ENCODE data around the gene NAV3.
"Not testable (repeated sequence)": the region's sequence is repeated elsewhere in the genome, so short reads cannot be mapped to it uniquely, and the experiment has no call there.

Gene NAV3

DNA sequence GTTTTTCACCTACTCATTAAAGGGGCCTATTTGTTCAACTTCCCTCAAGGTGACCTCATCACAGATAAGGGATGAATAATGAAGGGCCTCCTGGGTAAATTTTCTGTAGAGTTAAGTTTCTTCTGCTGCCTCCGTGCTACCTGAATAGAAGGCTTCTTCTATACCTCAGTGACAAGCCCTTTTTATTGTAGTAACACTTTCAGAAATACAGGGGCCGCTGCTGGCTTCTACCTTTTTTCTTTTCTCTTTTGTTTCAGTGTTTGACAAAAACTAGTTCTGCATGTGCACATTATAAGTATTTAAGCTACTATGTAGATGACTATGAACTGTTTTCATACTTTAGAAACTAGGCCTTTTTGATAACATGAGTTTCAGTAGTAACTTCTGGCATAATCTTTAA is 207.0 kb downstream of the NAV3 start:
- no peak for DNase-seq (ENCODE audit: low read depth in 4 of 4, low spot score in 1 of 4)

DNA sequence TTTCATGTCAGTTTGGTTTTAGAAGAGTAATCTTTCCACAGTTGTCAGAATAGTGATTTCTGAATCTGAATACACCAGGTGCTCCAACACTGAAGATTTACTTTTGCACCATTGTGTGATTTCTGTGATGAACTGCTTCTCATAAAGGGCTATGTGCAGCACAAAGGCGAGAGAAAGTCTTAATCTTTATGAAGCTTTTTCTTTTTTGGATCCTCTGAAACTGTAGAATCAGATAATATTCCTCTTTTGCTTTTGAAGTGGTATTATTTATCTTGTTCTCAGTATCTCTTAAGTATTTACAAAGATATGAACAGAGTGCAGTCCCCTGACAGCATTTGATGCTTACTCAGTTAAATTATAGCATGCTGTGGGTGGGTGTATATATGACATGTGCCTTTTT is 207.8 kb downstream of the NAV3 start:
- no peak for DNase-seq (ENCODE audit: low read depth in 4 of 4, low spot score in 1 of 4)

DNA sequence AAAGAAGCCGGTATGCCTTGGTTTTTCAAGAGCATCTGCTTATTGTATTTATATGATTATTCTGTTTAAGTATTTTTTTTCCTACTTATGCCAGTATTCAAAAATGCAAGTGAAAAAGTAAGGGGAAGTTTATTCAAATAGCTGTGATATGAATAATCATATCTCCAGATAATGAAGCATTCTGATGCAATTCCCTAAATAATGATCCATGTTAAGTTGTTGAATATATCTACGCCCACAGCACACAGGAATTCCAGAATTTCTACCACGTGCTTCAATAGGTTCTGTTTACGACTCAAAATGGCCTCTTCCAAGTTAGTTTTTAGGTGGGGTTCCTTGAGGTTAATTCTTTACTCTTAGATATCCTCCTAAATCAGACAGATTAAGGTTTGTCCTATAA is 208.3 kb downstream of the NAV3 start:
- DNase-seq (ENCODE audit: low read depth in 4 of 4, low spot score in 1 of 4), result no peak

DNA sequence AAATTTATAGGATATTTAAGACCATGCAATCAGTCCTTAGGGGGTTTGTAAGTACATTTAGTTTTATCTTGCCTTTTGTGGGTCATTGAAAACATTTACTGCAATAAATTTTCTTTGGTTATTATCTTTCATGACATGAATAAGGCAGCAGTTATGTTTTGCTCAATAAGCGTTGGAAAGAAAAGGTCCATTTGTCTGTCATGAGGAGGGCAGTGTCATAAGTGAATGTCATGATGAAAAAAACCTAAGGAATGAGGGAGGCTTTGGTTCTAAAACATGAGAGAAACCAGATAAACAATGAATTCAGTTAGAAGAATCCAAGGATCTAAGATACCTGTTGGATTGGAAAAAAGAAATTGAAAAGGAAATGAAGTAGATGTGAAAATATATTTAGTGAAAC is 209.4 kb downstream of the NAV3 start:
- DNase-seq (ENCODE audit: low read depth in 4 of 4, low spot score in 1 of 4), result no peak

DNA sequence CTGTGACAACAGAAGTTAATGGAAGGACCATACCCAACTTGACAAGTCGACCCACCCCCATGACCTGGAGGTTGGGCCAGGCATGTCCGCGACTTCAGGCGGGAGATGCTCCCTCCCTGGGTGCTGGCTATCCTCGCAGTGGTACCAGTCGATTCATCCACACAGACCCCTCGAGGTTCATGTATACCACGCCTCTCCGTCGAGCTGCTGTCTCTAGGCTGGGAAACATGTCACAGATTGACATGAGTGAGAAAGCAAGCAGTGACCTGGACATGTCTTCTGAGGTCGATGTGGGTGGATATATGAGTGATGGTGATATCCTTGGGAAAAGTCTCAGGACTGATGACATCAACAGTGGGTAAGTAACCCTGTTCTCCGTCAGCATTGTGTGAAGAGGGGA is 220.1 kb downstream of the NAV3 start:
- no peak for DNase-seq (ENCODE audit: low read depth in 4 of 4, low spot score in 1 of 4)

DNA sequence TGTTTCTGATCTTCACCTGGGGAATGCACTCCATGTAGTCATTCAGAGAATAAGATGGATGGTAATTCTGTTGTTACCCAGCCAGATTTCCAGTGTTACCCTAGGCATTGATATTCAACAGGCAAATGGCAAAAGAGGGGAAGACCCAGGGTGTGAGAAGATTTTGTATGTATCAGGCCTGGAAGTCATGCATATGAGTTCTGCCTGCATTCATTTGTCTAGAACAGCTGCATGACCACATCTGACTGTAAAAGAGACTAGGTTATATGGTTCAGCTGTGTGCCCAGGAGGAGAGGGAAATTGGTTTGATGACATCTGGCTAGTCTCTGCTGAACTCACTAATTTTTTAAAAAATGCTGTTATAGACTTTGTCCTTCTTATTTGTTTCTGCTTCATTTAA is 224.9 kb downstream of the NAV3 start:
- DNase-seq (ENCODE audit: low read depth in 4 of 4, low spot score in 1 of 4), result no peak

DNA sequence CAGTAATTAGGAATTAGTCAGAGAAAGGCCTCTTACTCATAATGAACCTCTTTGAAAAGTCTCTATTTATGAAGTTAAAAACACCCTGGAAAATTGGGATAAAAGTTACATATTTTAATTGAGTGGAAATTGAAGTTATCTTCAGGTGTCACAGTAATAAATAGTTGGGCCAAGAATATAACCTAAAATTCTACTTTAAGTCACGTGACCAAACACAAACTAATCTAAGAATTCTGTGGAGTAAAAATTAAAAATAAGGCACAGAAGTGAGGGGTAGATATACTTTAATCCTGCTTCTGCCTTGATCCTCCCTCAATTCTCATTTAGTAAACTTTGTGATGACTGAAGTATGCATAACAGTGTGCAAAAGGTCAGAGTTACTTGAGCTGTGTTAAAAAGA is 226.4 kb downstream of the NAV3 start:
- DNase-seq (ENCODE audit: low read depth in 4 of 4, low spot score in 1 of 4), result no peak

DNA sequence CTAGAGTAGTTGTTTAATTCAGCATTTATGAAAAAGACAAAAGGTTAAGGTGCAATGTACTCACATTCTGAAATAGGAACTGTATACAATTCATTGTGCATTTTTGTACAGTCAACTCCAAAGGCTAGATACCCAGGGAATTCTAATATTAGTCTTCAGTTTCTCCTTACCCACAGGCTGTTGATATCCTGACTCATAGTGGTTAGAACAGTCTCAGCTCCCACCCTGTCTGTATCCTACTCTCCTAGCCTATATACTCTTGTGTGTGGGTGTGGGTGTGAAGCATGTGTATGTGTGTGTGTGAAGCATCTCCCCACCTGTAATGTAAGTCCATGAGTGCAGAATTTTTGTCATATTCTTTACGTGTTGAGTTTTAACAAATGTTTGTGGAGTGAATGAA is 229.5 kb downstream of the NAV3 start:
- no peak for DNase-seq (ENCODE audit: low read depth in 4 of 4, low spot score in 1 of 4)

DNA sequence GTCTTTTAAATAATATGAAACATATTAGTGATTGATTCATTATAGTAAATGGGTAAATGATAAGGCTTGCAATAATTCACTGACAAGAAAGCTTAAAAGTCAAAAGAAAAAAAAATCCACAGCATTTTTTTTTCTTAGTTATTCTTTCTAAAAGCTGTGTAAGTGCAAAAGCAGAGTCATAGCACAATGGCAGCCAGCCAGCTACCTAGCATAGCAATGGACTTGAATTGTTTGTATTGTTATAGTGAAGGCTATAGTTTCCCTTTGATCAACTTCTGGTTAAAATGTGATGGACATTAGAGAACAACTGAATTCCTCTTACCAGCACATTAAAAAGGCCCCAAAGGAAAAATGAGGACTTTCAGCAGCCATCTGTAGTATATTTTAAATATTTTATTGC is 232.1 kb downstream of the NAV3 start:
- no peak for DNase-seq (ENCODE audit: low read depth in 4 of 4, low spot score in 1 of 4)

DNA sequence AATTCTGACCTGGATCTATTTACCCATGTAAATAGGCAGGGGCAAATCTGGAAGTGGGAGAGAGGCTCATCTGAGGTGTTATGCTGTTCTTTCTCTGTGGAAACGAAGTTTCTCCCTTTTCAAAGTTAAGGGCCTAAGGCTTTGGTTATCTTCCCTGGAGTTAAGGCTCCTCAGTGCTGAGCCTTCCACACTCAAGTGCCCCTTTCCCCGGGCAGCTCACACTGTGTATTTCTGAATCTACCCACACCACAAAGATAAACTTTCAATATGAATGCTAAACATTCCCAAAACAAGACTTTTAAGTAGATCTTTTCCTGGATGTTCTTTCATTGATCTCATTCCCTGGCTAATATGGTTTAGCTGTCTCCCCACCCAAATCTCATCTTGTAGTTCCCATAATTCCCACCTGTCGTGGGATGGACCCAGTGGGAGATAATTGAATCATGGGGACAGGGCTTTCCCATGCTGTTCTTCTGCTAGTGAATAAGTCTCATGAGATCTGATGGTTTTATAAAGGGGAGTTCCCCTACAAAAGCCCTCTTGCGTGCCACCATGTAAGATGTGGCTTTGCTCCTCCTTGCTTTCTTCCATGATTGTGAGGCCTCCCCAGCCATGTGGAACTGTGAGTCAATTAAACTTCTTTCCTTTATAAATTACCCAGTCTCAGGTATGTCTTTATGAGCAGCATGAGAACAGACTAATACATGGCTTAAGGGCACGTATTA is 251.1 kb downstream of the NAV3 start:
- no peak for DNase-seq (ENCODE audit: low read depth in 4 of 4, low spot score in 1 of 4)

DNA sequence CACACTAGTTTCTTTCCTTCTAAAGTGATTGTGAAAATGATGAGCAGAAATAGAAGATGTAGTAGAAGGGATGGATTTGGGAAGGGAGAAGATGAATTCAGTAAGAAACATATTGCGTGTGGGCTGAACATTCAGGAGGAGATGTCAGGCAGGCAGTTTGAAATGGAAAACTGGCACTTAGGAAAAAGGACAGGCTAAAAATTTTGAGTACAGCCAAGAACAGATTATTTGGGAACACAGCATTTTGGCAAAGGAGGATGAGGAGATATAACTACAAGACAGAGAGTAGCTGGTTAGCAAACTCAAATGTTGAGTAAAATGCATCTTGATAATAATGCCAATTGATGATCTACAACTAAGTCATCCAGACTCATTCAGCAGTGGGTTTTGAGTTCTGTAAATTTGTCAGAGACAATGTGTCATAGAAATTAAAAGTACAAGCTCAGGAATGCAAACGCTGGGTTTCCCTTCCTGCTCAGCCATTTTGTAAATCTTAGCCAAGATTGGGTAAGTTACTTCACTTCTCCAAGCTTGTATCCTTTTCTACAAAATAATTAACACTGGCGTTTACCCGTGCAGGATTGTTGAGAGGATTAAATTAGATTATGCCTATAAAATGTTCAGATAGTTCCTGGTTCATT is 255.0 kb downstream of the NAV3 start:
- DNase-seq (ENCODE audit: low read depth in 4 of 4, low spot score in 1 of 4), result no peak

DNA sequence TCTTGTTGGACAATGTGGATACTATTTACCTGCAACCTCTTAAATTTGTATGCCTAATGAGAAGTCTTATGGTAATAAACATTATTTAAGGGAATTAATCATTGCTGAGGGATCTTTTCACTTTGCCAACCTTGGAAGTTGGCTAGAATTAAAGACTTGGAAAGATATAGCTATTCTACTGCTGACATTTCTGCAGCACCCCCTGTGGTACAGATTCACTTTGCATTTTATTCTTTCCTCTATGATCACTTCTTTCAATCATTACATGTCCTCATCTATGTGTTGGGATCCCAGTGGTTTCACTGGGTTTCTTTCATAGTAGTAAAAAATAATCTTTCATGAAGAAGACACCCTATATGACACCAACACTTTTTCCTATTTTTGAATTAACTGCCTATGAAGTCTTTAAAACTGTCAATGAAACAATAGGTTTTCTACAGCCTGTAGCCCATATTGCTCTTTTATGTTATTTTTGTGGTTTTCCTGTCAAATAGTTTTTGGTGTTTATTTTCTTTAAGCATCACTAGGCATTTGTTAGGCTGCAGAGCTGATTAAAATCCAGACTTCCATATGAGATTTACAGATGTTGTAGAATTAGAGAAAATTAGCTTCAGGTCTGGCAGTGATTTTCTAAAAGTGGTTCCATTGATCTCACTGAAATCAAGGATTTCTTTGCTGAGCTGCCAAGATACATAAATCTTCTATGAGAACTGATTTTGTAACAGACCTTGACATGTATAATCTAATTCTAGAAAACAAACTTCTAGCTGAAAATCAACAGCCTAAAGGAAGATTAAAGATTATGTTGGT is 256.1 kb downstream of the NAV3 start:
- DNase-seq (ENCODE audit: low read depth in 4 of 4, low spot score in 1 of 4), result no peak

DNA sequence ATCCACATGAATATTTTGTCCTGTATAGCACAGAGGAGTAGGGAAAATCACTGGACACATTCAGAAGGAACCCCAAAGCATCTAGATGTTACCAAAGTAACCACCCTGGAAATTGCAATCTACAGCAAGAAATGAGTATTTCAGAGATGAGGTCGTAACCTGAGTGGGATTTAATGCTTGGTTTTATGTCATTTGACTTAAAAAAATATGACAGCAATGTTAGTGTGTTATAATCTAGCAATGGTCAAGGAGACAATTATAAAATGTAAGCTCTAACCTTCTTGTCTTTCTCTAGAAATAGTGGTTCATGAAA is 256.6 kb downstream of the NAV3 start:
- no peak for DNase-seq (ENCODE audit: low read depth in 4 of 4, low spot score in 1 of 4)

DNA sequence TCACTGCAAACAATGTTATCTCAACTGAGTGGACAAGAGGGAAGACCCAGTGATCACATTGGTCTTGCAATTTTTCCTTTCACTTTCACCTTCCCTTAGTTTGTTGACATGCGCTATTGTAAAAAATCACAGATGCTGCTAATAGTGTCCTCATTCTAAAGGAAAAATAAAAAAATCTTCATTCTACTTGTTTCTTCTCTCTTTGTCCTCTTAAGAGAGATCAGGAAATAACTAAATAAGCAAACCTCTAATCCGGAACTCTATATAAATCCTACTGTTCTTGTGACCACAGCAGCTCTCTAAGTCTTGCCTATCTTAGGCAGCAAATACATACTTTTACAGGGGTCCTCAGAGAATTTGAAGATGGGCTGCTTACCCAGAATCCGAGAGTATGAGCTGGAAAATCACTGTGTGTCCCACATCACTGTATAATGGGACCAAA is 257.7 kb downstream of the NAV3 start:
- no peak for DNase-seq (ENCODE audit: low read depth in 4 of 4, low spot score in 1 of 4)

DNA sequence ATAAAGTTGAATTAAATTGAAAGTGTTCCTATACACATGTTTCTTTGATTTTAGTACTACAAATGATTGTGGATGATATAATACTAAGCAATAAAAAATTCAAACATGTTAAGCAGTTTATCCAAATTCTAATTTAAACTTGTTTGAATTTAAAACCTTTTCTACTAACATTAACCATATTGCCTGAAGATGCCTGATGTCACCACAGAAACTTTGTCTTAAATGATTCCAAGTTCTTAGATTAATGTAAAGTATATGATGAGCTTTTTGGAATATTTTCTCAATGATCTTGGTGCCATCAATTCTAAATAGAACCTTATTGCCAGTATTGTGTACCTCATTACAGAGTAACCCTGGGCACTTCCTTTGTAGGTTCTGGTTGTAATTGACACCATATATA is 259.6 kb downstream of the NAV3 start:
- no peak for DNase-seq (ENCODE audit: low read depth in 4 of 4, low spot score in 1 of 4)

DNA sequence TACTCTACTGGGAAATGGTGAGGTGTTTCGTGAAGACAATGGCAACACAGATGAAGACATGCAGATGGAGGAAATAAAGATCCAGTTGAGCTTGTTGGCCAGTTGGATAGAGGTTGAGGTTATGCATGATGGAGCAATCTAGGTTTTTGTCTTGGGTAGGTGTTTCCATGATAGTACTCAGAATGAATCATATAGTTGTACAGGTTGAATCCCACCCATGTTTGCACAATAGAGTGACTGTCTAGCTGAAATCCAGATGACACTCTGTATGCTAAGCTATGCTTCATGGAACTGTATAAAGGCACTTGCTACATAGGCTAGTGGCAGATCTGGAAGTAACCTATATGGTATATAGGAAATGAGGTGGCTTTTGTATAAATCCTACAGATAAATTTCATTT is 264.9 kb downstream of the NAV3 start:
- DNase-seq (ENCODE audit: low read depth in 4 of 4, low spot score in 1 of 4), result no peak

DNA sequence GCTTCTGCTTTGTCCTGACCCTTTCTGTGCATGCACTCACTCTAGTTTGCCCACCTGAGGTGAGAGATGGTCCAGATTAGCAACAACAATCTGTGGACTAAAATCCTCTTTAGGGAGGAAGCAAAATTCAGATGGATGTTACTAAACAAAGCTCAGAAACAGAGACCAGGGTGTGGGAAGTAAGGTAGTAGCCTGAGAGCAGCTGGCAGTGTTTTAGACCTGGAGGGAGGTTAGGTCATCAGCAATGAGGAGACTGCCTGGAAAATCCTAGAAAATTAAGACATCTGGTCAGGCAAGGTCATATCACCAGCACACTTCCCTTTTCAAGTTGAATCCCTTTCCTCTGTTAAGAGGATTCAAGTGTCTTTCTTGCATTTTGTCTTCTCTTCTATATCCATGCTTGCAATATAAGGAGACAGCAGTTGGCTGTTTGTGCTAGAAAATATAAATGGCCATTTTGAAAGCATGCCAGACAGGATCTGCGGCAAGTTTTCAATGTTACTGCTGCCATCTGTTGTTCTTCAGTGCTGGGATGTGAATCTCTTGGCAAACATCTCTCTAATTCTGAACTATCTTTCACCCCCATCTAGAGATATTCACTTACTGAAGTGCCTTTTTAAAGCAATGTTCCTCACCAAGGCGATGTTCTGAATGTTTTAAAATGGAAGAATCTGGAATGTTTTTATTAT is 266.4 kb downstream of the NAV3 start:
- DNase-seq (ENCODE audit: low read depth in 4 of 4, low spot score in 1 of 4), result no peak

DNA sequence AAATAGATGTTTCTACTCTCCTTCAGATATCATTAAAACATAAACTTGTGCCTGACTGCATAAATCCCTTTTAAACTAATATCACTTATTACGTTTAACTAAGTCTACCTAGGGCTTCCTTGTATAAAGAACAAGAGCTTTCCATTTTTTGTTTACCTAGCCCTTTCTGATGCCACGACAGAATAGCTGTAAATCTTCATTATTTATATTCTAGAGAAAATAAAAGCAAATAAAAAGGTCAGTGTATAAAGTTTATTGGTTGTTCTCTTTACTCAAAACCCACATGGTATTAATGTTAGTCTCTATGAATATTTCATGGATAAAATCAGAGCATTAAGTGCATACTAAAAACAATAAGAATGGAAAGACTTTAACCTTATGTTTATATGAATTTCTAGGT is 269.1 kb downstream of the NAV3 start:
- DNase-seq (ENCODE audit: low read depth in 4 of 4, low spot score in 1 of 4), result no peak

DNA sequence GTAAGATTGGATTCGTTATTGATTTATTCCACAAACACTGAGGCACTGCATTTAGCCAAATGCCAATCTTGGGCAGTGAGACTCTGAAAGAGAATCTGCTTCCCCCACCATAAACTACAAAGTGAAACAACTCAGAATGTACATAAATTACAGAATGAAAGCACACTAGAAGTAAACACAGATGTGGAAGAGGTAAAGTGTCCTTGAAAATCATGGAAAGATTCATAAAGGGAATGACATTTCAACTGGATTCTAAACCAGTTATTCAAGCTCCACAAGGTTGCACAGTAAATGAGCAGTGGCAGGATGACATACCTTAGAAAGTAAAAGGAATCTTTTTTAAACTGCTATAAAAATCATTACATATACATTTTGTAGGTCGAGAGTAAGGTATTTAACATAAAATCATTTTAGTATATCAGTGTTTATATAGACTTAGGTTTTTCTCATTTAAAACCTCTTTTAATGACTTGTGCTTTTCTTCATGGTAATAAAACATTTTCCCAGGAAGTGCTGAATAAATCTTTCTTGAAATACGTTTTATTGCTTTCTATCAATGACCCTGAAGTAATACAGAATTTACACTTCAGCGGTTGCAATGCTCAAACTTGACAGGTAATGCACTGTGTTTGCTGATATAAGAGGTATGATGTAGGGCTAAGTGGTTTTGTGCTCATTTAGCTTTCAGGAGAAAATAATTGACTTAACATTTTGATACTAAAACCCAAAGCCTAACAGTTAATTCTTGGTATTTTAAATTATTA is 270.6 kb downstream of the NAV3 start:
- no peak for DNase-seq (ENCODE audit: low read depth in 4 of 4, low spot score in 1 of 4)

DNA sequence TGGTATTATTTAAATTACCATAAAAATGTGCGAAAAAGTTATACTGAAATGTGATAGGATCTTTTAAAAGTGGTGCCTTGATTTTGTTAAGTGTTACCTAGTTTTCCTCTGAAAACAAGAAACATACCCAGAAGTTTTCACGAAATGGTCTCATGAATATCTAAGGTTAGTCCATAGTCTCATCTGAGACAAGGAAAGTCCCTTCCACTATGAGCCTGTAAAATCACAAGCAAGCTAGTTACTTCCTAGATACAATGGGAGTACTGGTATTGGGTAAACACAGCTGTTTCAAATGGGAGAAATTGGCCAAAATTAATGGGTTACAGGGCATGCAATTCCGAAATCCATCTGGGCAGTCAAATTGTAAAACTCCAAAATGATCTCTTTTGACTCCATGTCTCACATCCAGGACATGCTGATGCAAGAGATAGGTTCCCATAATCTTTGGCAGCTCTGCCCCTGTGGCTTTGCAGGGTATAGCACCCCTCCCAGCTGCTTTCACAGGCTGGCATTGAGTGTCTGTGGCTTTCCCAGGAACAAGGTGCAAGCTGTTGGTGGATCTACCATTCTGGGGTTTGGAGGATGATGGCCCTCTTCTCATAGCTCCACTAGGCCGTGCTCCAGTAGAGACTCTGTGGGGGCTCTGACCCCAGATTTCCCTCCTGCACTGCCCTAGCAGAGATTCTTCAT is 271.4 kb downstream of the NAV3 start:
- DNase-seq (ENCODE audit: low read depth in 4 of 4, low spot score in 1 of 4), result no peak

DNA sequence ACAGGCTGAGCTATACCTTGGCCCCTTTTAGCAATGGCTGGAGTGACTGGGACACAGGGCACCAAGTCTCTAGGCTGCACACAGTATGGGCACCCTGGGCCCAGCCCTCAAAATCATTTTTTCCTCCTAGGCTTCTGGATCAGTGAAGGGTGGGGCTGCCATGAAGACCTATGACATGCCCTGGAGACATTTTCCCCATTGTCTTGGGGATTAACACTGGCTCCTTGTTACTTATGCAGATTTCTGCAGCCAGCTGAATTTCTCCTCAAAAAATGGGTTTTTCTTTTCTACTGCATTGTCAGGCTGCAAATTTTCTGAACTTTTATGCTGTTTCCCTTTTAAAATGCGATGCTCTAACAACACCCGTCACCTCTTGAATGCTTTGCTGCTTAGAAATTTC is 272.1 kb downstream of the NAV3 start:
- not testable (repeated sequence) for DNase-seq (ENCODE audit: low read depth in 4 of 4, low spot score in 1 of 4)
